K562 (cell line): Measurements from ENCODE around the gene HES5. TPM values are rescaled to one million over a fixed set of nuclear protein-coding genes. Genes with fewer than 3 reads are reported as not detected.
A peak's percentile ranks its signal among the peaks of the same experiment; 100 is the strongest.

Experiments
- ATAC-seq: fragments of 200-7000 bp; cut with Tn5 transposase; 3 replicates; pipeline ENCODE4 v1.9.1; 2020; ENCODE audit warnings: moderate library complexity
- BruUV-seq: library from RNA; stranded (reverse); fragments of 400-500 nt; replicated peaks from 2 replicates; lab custom pipeline; 2021; lab: Mats Ljungman, UMichigan
- CTCF ChIA-PET: fragments of 300-600 bp; formaldehyde crosslinking; extraction: SDS; loops from one replicate; lab custom pipeline; 2021; ENCODE audit warnings: low intra/inter-chr PET ratio; lab: Yijun Ruan, JAX
- POLR2A ChIA-PET: fragments of 300-600, 350-650 bp; sonication (Branson Sonifier 250); formaldehyde crosslinking; extraction: SDS; loops from one replicate; lab custom pipeline; 2021; ENCODE audit warnings: antibody characterized with exemption, inconsistent platforms; lab: Yijun Ruan, JAX
- DNase-seq, 4 experiments: peaks; one replicate each; pipeline versions ENCODE4 v3.0.0 to v3.0.0-alpha.2; 2011 to 2018; ENCODE audit warnings: low spot score in 3 of 4, mixed read lengths in 3 of 4; ENCODE audit errors: extremely low read depth in 1 of 4
- FAIRE-seq: peaks from 2 replicates; lab custom pipeline; 2011; peaks lifted over from hg19 to GRCh38; lab: Jason Lieb, UNC
- H2AFZ ChIP-seq: 2 replicates; pipeline ENCODE4 v1.6.0; 2011; ENCODE audit warnings: low read depth, low read length, control low read depth, inconsistent platforms
- H3K27ac ChIP-seq: fragments of 200-600 bp; 3 replicates; pipeline ENCODE4 v1.8.0; 2011; ENCODE audit warnings: low read depth, mild to moderate bottlenecking, control low read depth, inconsistent platforms, low read length, moderate library complexity, mixed read lengths; ENCODE audit errors: extremely low read depth
- H3K27me3 ChIP-seq, 2 experiments: fragments of 300-600 bp in 1 of 2; 2 replicates in 1 of 2; 3 replicates in 1 of 2; pipeline versions ENCODE4 v1.6.0 to v1.8.0; 2011; ENCODE audit warnings: inconsistent platforms in 2 of 2, low read length in 2 of 2, mild to moderate bottlenecking in 1 of 2, mixed read lengths in 1 of 2, moderate library complexity in 1 of 2; ENCODE audit not compliant: control insufficient read depth in 2 of 2, insufficient read depth in 2 of 2
- H3K36me3 ChIP-seq: fragments of 300-600 bp; 3 replicates; pipeline ENCODE4 v1.8.0; 2011; ENCODE audit warnings: mild to moderate bottlenecking, low read length, inconsistent platforms; ENCODE audit not compliant: control insufficient read depth, insufficient read depth
- H3K4me1 ChIP-seq, 2 experiments: fragments of 200-600 bp in 1 of 2; replicated peaks in 1 of 2; 2 replicates in 1 of 2; 3 replicates in 1 of 2; pipeline versions ENCODE4 v1.5.1 to v1.8.0; 2011; ENCODE audit warnings: inconsistent platforms in 2 of 2, low read length in 2 of 2, mild to moderate bottlenecking in 1 of 2, mixed read lengths in 1 of 2, moderate library complexity in 1 of 2; ENCODE audit not compliant: control insufficient read depth in 2 of 2, insufficient read depth in 2 of 2
- H3K4me2 ChIP-seq: 2 replicates; pipeline ENCODE4 v1.6.1; 2011; ENCODE audit warnings: low read length, control low read depth, inconsistent platforms, mixed read lengths; ENCODE audit not compliant: insufficient read depth
- H3K4me3 ChIP-seq: fragments of 200-600 bp; sonication (generic), shearing (Covaris generic); 2 replicates; pipeline ENCODE4 v1.5.1; 2016; ENCODE audit warnings: control low read depth, inconsistent platforms
- H3K79me2 ChIP-seq: fragments of 200-600 bp; 3 replicates; pipeline ENCODE4 v1.8.0; 2011; ENCODE audit warnings: low read length, inconsistent platforms; ENCODE audit not compliant: control insufficient read depth, insufficient read depth
- H3K9ac ChIP-seq, 2 experiments: 2 replicates each; pipeline versions ENCODE4 v1.6.0 to v1.6.1; 2011; ENCODE audit warnings: low read depth in 2 of 2, low read length in 2 of 2, control low read depth in 1 of 2, inconsistent platforms in 1 of 2, mild to moderate bottlenecking in 1 of 2, mixed read lengths in 1 of 2; ENCODE audit not compliant: insufficient read depth in 1 of 2
- H3K9me1 ChIP-seq: one replicate; pipeline ENCODE4 v1.6.0; 2011; ENCODE audit warnings: inconsistent platforms, mild to moderate bottlenecking, low read length, moderate library complexity; ENCODE audit not compliant: control insufficient read depth, insufficient read depth
- H3K9me3 ChIP-seq: replicated peaks from 2 replicates; pipeline ENCODE4 v1.5.1; 2011; ENCODE audit warnings: low read depth, low read length, inconsistent platforms; ENCODE audit not compliant: control insufficient read depth, insufficient read depth
- H4K20me1 ChIP-seq: replicated peaks from 2 replicates; pipeline ENCODE4 v1.6.1; 2011; ENCODE audit warnings: low read length, inconsistent platforms, mixed read lengths; ENCODE audit not compliant: control insufficient read depth, insufficient read depth
- ASH1L ChIP-seq: fragments of 450-650 bp; IDR thresholded peaks from 2 replicates; pipeline ENCODE4 v1.6.1; 2018; ENCODE audit warnings: borderline replicate concordance, mild to moderate bottlenecking, low read depth; ENCODE audit not compliant: partially characterized antibody
- CAMTA2 ChIP-seq: fragments of 250-450 bp; sonication (Bioruptor Pico); conservative IDR thresholded peaks from 2 replicates; pipeline ENCODE4 v1.5.1; 2022
- CTCF ChIP-seq, 3 experiments: IDR thresholded peaks in 2 of 3; conservative IDR thresholded peaks in 1 of 3; 2 replicates each; pipeline ENCODE4 v1.5.1; 2011 to 2012; ENCODE audit warnings: low read length in 3 of 3, mild to moderate bottlenecking in 3 of 3, control low read depth in 2 of 3, improper control_type of control experiment in 1 of 3, inconsistent platforms in 1 of 3, low read depth in 1 of 3, mixed read lengths in 1 of 3, moderate library complexity in 1 of 3; ENCODE audit not compliant: insufficient read depth in 2 of 3
- FIP1L1 ChIP-seq: fragments of 200-400 bp; formaldehyde crosslinking; IDR thresholded peaks from 2 replicates; pipeline ENCODE4 v1.6.1; 2018; ENCODE audit warnings: mild to moderate bottlenecking, low read depth, low read length; ENCODE audit not compliant: poor library complexity, severe bottlenecking
- NCOR1 ChIP-seq: fragments of 450-650 bp; IDR thresholded peaks from 2 replicates; pipeline ENCODE4 v1.6.1; 2016; ENCODE audit warnings: mild to moderate bottlenecking, moderate library complexity
- POLR2A ChIP-seq: fragments of 450-650 bp; conservative IDR thresholded peaks from 2 replicates; pipeline ENCODE4 v1.6.1; 2016
- POLR2G ChIP-seq: fragments of 200-400 bp; formaldehyde crosslinking; IDR thresholded peaks from 2 replicates; pipeline ENCODE4 v1.6.1; 2017; ENCODE audit warnings: low read depth, mild to moderate bottlenecking, antibody characterized with exemption, low read length, moderate library complexity
- ZNF133 ChIP-seq: fragments of 250-450 bp; sonication (Bioruptor Pico); IDR thresholded peaks from 2 replicates; pipeline ENCODE4 v1.4.0; 2020; ENCODE audit warnings: mild to moderate bottlenecking
- WGBS: fragments of 100-300 bp; shearing (Covaris generic); methylation state at CpG from one replicate; pipeline ENCODE4 v1.1.6; 2016; ENCODE audit warnings: low coverage, mixed read lengths; ENCODE audit not compliant: insufficient coverage; ENCODE audit errors: missing lambda C conversion rate; 5-methylcytosine and 5-hydroxymethylcytosine counted together
- in situ Hi-C: fragments of 300-500 bp; cut with MboI; formaldehyde crosslinking; loops from 4 replicates; pipeline ENCODE4 v1.15.0; 2018; ENCODE audit warnings: inconsistent platforms, mixed read lengths
- intact Hi-C: fragments of 100-400 bp; cut with micrococcal nuclease; formaldehyde crosslinking; loops from 2 replicates; pipeline ENCODE4 v1.14.2; 2022
- polyA plus RNA-seq, 8 experiments: library from polyadenylated mRNA; depleted of rRNA in 4 of 8; stranded (reverse) in 5 of 8; unstranded in 3 of 8; fragments of >200 nt; fragmentation: Nextera tagmentation in 2 of 8; fragmentation: Illumina TruSeq in 1 of 8; extraction: Ambion mirVana in 2 of 8; extraction: Trizol in 1 of 8; gene quantifications; 2 replicates each; pipeline versions ENCODE4 v1.2.1 to v1.2.3, GENCODE V29; 2011 to 2014; ENCODE audit warnings: inconsistent platforms in 1 of 8, missing spikeins in 1 of 8
- total RNA-seq, 7 experiments: library from RNA; depleted of rRNA in 6 of 7; stranded (reverse); fragments of >200 nt in 6 of 7; fragmentation: Illumina TruSeq in 2 of 7; extraction: Trizol in 2 of 7; gene quantifications; 2 replicates each; pipeline versions ENCODE4 v1.2.1 to v1.2.3, GENCODE V29; 2011 to 2021; ENCODE audit warnings: low replicate concordance in 1 of 7

HES5 gene
- total and polyA plus RNA-seq, 9 of the 15 experiments (the other 6 are each of a cell fraction or from before 2014, with no cell fraction given) = not detected

DNA sequence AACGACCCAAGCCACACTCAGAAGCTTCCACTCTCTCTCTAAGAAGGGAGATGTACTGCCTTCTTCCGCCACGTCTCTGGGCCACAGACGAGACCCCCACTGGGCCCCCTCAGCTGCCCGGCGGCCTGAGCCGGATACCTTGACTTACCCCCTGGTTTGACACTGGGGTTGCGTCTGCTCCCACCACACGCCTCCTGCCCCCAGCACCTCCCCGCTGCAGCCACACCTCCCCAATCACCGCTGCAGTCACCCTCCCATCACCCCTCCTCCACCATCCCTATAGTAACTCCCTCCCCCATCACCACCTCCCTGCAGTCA is 14.3 kb downstream of the HES5 start:
- in situ Hi-C loops = no loop called here
- H3K27ac ChIP-seq = no peak overlapping the region
- WGBS = 91% methylated on average over 11 of the region's 11 CpGs
- no peak overlapping the region for H3K9ac ChIP-seq
- H3K4me1 ChIP-seq = peaks cover 0 to 26% of the 10 kb centered on the region in 2 experiments; a peak in 1 of 5 replicates
- TF ChIP-seq NCOR1 = no peak
- TF ChIP-seq ZNF133 = no peak
- no peak for TF ChIP-seq ASH1L
- intact Hi-C loops = no loop called here
- no peaks in the 10 kb centered on the region for H3K27me3 ChIP-seq
- ATAC-seq (no peak; the same call in 2 of the 3 replicates), FAIRE-seq (no peak), DNase-seq (peak in 1 of 4 experiments; percentile 49)
- POLR2A ChIA-PET = interaction anchor here (0.7 to 2.6 kb wide), 3 partner anchors 9 to 40 kb away, joined by 3 to 11 read pairs (median 6); partner anchors contain the start of genes PANK4 and TNFRSF14
- no TSS peak for BruUV-seq
- no peak overlapping the region for H2AFZ ChIP-seq
- no peaks in the 10 kb centered on the region for H3K9me3 ChIP-seq
- CTCF ChIA-PET = interaction anchor here (0.6 kb wide), 1 partner anchor 27 kb away, joined by 4 read pairs; no protein-coding TSS in a partner anchor
- no peak overlapping the region for H3K4me2 ChIP-seq
- H4K20me1 ChIP-seq = no peaks in the 10 kb centered on the region
- peaks cover 97% of the 10 kb centered on the region for H3K36me3 ChIP-seq
- H3K79me2 ChIP-seq = no peaks in the 10 kb centered on the region
- no peak overlapping the region for H3K4me3 ChIP-seq
- peaks cover 3% of the 10 kb centered on the region for H3K9me1 ChIP-seq

GRCh38 chr1:2514863-2515762 is 14.9 kb downstream of the HES5 start:
- FAIRE-seq = no peak
- POLR2A ChIA-PET = interaction anchor here (0.7 to 2.6 kb wide), 3 partner anchors 9 to 41 kb away, joined by 3 to 11 read pairs (median 6); partner anchors contain the start of genes PANK4 and TNFRSF14
- WGBS = 95% methylated on average over 37 of the region's 45 CpGs

More at GRCh38 chr1:2514863-2515762, 14.9 kb downstream of the HES5 start:
- CTCF ChIA-PET = interaction anchor here (0.6 kb wide), 1 partner anchor 27 kb away, joined by 4 read pairs; no protein-coding TSS in a partner anchor
- Histone ChIP-seq H3K4me3 (no peak overlapping the region), H4K20me1 (no peaks in the 10 kb centered on the region), H3K9me3 (no peaks in the 10 kb centered on the region), H3K4me2 (no peak overlapping the region), H3K27ac (no peak overlapping the region), H3K9me1 (peaks cover 3% of the 10 kb centered on the region), H2AFZ (no peak overlapping the region), H3K36me3 (peaks cover 97% of the 10 kb centered on the region; the same call in 2 of the 3 replicates), H3K9ac (no peak overlapping the region), H3K27me3 (no peaks in the 10 kb centered on the region), H3K4me1 (peaks cover 0 to 29% of the 10 kb centered on the region in 2 experiments; a peak in 1 of 5 replicates), H3K79me2 (no peaks in the 10 kb centered on the region)
- TF ChIP-seq CTCF (IDR thresholded peaks at IDR 0.05 in 2 of 3, conservative IDR thresholded peaks at IDR 0.05 in 1 of 3; ENCODE audit: insufficient read depth in 2 of 3, low read depth in 1 of 3, low read length in 3 of 3) (peak in 2 of 3 experiments; percentile 24 to 32; a peak in 2 of 6 replicates), FIP1L1 (peak; percentile 39), CAMTA2 (CRISPR knock-in tag) (no peak), POLR2G (peak; percentile 61), POLR2A (0 out of 2 replicates have a peak, but pooled peaks have one; percentile 11)
- no TSS peak for BruUV-seq
- intact Hi-C loops = no loop called here
- ATAC-seq (peak; percentile 17; the same call in 1 of the 3 replicates), DNase-seq (no peak)
- in situ Hi-C loops = no loop called here
